Measurements from ENCODE around the gene VPS4B. TPM values are rescaled to one million over a fixed set of nuclear protein-coding genes. Genes with fewer than 3 reads are reported as not detected.

The VPS4B gene
- total RNA-seq, 4 donors from 2014 or later = 25.7 to 32.1 (median 29.4) TPM

GRCh38 chr18:63409301-63409700, 13.0 kb downstream of the VPS4B start:
- Histone ChIP-seq H3K27ac (replicated peaks in 1 of 4) (no peak overlapping the region), H3K27me3 (no peaks in the 10 kb centered on the region), H3K9me3 (no peaks in the 10 kb centered on the region), H3K4me1 (peaks cover 0 to 7% (median 2%) of the 10 kb centered on the region in 4 donors), H3K36me3 (peaks cover 24 to 72% (median 56%) of the 10 kb centered on the region in 4 donors), H3K4me3 (no peak overlapping the region)
- intact Hi-C loops (cut with DNase I) = no loop called here
- TF ChIP-seq CTCF (IDR thresholded peaks at IDR 0.05) (no peak), EP300 (IDR thresholded peaks at IDR 0.05) (no peak), POLR2AphosphoS5 (IDR thresholded peaks at IDR 0.05) (no peak), POLR2A (IDR thresholded peaks at IDR 0.05; ENCODE audit: low read depth) (no peak)
- no peak for DNase-seq (ENCODE audit: extremely low spot score)
- 88% methylated on average over 5 of the region's 5 CpGs for WGBS

GRCh38 chr18:63407734-63408133, 14.5 kb downstream of the VPS4B start:
- WGBS = 87% methylated on average over 1 of the region's 1 CpG
- intact Hi-C loops (cut with DNase I) = no loop called here
- H3K36me3 ChIP-seq = peaks cover 37 to 76% (median 67%) of the 10 kb centered on the region in 4 donors

GRCh38 chr18:63405986-63406385, 16.3 kb downstream of the VPS4B start:
- Histone ChIP-seq H3K4me1 (peaks cover 0 to 7% (median 2%) of the 10 kb centered on the region in 4 donors), H3K27me3 (no peaks in the 10 kb centered on the region), H3K9me3 (no peaks in the 10 kb centered on the region), H3K4me3 (no peak overlapping the region), H3K36me3 (peaks cover 44 to 87% (median 80%) of the 10 kb centered on the region in 4 donors), H3K27ac (replicated peaks in 1 of 4) (no peak overlapping the region)
- intact Hi-C loops (cut with DNase I) = no loop called here
- TF ChIP-seq CTCF (IDR thresholded peaks at IDR 0.05) (no peak), EP300 (IDR thresholded peaks at IDR 0.05) (no peak), POLR2AphosphoS5 (IDR thresholded peaks at IDR 0.05) (no peak), POLR2A (IDR thresholded peaks at IDR 0.05; ENCODE audit: low read depth) (no peak)
- no peak for DNase-seq (ENCODE audit: extremely low spot score)
- WGBS = 90% methylated on average over 3 of the region's 3 CpGs

More at GRCh38 chr18:63407734-63408133, 14.5 kb downstream of the VPS4B start:
- Histone ChIP-seq H3K4me1 (peaks cover 0 to 7% (median 2%) of the 10 kb centered on the region in 4 donors), H3K4me3 (no peak overlapping the region), H3K9me3 (no peaks in the 10 kb centered on the region), H3K27me3 (no peaks in the 10 kb centered on the region), H3K27ac (replicated peaks in 1 of 4) (no peak overlapping the region)
- DNase-seq (ENCODE audit: extremely low spot score) = no peak
- TF ChIP-seq POLR2AphosphoS5 (IDR thresholded peaks at IDR 0.05) (no peak), CTCF (IDR thresholded peaks at IDR 0.05) (no peak), POLR2A (IDR thresholded peaks at IDR 0.05; ENCODE audit: low read depth) (no peak), EP300 (IDR thresholded peaks at IDR 0.05) (no peak)

- DNase-seq (ENCODE audit: extremely low spot score) = no peak
- Histone ChIP-seq H3K4me1 (peaks cover 0 to 4% (median 0%) of the 10 kb centered on the region in 4 donors), H3K27me3 (no peaks in the 10 kb centered on the region), H3K36me3 (peaks cover 54 to 87% (median 78%) of the 10 kb centered on the region in 4 donors), H3K4me3 (no peak overlapping the region), H3K27ac (replicated peaks in 1 of 4) (no peak overlapping the region), H3K9me3 (no peaks in the 10 kb centered on the region)
- no peak for TF ChIP-seq POLR2AphosphoS5 (IDR thresholded peaks at IDR 0.05)
- no peak for TF ChIP-seq EP300 (IDR thresholded peaks at IDR 0.05)
- no peak for TF ChIP-seq POLR2A (IDR thresholded peaks at IDR 0.05; ENCODE audit: low read depth)
- no peak for TF ChIP-seq CTCF (IDR thresholded peaks at IDR 0.05)
- 95% methylated on average over 8 of the region's 8 CpGs for WGBS
- intact Hi-C loops (cut with DNase I) = no loop called here
Observed at GRCh38 chr18:63402246-63403162, 19.8 kb downstream of the VPS4B start.

All from esophagus muscularis mucosa (tissue), 4 donors.